ENCODE data around the gene SLBP.

GRCh38 chr4:1749370-1749769, 37.3 kb upstream of the SLBP start:
- no peak for TF ChIP-seq POLR2AphosphoS5 (IDR thresholded peaks at IDR 0.05; ENCODE audit: low read depth, low read length)
- TF ChIP-seq REST (IDR thresholded peaks at IDR 0.05; ENCODE audit: insufficient read depth in 1 of 2, low read depth in 2 of 2, low read length in 2 of 2), result no peak
- no peak for TF ChIP-seq TAF1 (IDR thresholded peaks at IDR 0.05; ENCODE audit: borderline replicate concordance, insufficient read depth, low read length)
- TF ChIP-seq SIN3A (IDR thresholded peaks at IDR 0.05; ENCODE audit: borderline replicate concordance, insufficient read depth, low read length), result no peak
- TF ChIP-seq FOXP2 (optimal IDR thresholded peaks at IDR 0.05; ENCODE audit: borderline replicate concordance, extremely low read depth, extremely low read length, insufficient read depth), result no peak
